NT2/D1 (cell line): Measurements from ENCODE around the gene EPHA4.

Source experiments
- DNase-seq: peaks from one replicate; pipeline ENCODE4 v3.0.0-alpha.2; 2011; ENCODE audit warnings: low read depth, low spot score
- H3K27me3 ChIP-seq: 2 replicates; pipeline ENCODE4 v1.6.0; 2011; ENCODE audit warnings: mild to moderate bottlenecking; ENCODE audit not compliant: insufficient read length, insufficient read depth
- H3K36me3 ChIP-seq: 2 replicates; pipeline ENCODE4 v1.6.1; 2011; ENCODE audit warnings: mild to moderate bottlenecking, low read length, mixed read lengths; ENCODE audit not compliant: insufficient read depth, insufficient read length
- H3K4me1 ChIP-seq: 2 replicates; pipeline ENCODE4 v1.5.1; 2011; ENCODE audit not compliant: insufficient read depth, insufficient read length
- H3K4me3 ChIP-seq: 2 replicates; pipeline ENCODE4 v1.5.1; 2011; ENCODE audit warnings: low read depth; ENCODE audit not compliant: insufficient read length
- H3K9ac ChIP-seq: 2 replicates; pipeline ENCODE4 v1.6.0; 2011; ENCODE audit warnings: low read depth; ENCODE audit not compliant: insufficient read length
- H3K9me3 ChIP-seq: 2 replicates; pipeline ENCODE4 v1.5.1; 2011; ENCODE audit warnings: mild to moderate bottlenecking, low read length; ENCODE audit not compliant: insufficient read depth
- SUZ12 ChIP-seq: IDR thresholded peaks from 2 replicates; pipeline ENCODE4 v1.6.1; 2011; ENCODE audit not compliant: insufficient read length, insufficient read depth; ENCODE audit errors: extremely low read depth
- YY1 ChIP-seq: IDR thresholded peaks from 2 replicates; pipeline ENCODE4 v1.6.1; 2011; ENCODE audit not compliant: insufficient read length, insufficient read depth
- ZNF274 ChIP-seq: IDR thresholded peaks from 2 replicates; pipeline ENCODE4 v1.6.1; 2011; ENCODE audit warnings: mild to moderate bottlenecking, low read depth, low read length

The EPHA4 gene

GRCh38 chr2:221535824-221536223 lies 36.3 kb downstream of the EPHA4 start:
- Histone ChIP-seq H3K9ac (no peak overlapping the region), H3K9me3 (no peaks in the 10 kb centered on the region), H3K4me3 (no peak overlapping the region), H3K36me3 (no peaks in the 10 kb centered on the region), H3K27me3 (no peaks in the 10 kb centered on the region), H3K4me1 (no peaks in the 10 kb centered on the region)
- TF ChIP-seq YY1: no peak
- TF ChIP-seq SUZ12: no peak
- TF ChIP-seq ZNF274: no peak
- no peak for DNase-seq

- TF ChIP-seq ZNF274: no peak
- no peak for TF ChIP-seq SUZ12
- no peak for TF ChIP-seq YY1
- Histone ChIP-seq H3K9ac (no peak overlapping the region), H3K4me1 (no peaks in the 10 kb centered on the region), H3K36me3 (no peaks in the 10 kb centered on the region), H3K9me3 (no peaks in the 10 kb centered on the region), H3K4me3 (no peak overlapping the region), H3K27me3 (no peaks in the 10 kb centered on the region)
- no peak for DNase-seq
Measured at GRCh38 chr2:221533299-221533698, 38.8 kb downstream of the EPHA4 start.

- DNase-seq: no peak
- Histone ChIP-seq H3K4me3 (no peak overlapping the region), H3K4me1 (no peaks in the 10 kb centered on the region), H3K9ac (no peak overlapping the region), H3K36me3 (no peaks in the 10 kb centered on the region), H3K27me3 (no peaks in the 10 kb centered on the region), H3K9me3 (no peaks in the 10 kb centered on the region)
- no peak for TF ChIP-seq SUZ12
Measured at GRCh38 chr2:221532641-221533040, 39.5 kb downstream of the EPHA4 start.

GRCh38 chr2:221530653-221531037 lies 41.5 kb downstream of the EPHA4 start:
- no peak for DNase-seq
- H3K27me3 ChIP-seq: no peaks in the 10 kb centered on the region
- no peak overlapping the region for H3K4me3 ChIP-seq
- no peaks in the 10 kb centered on the region for H3K36me3 ChIP-seq
- H3K4me1 ChIP-seq: no peaks in the 10 kb centered on the region
- TF ChIP-seq ZNF274 (no peak), YY1 (no peak), SUZ12 (no peak)
- H3K9me3 ChIP-seq: no peaks in the 10 kb centered on the region
- no peak overlapping the region for H3K9ac ChIP-seq

- Histone ChIP-seq H3K4me3 (no peak overlapping the region), H3K9ac (no peak overlapping the region), H3K36me3 (no peaks in the 10 kb centered on the region), H3K9me3 (no peaks in the 10 kb centered on the region), H3K27me3 (no peaks in the 10 kb centered on the region), H3K4me1 (no peaks in the 10 kb centered on the region)
- DNase-seq: no peak
- TF ChIP-seq YY1 (no peak), ZNF274 (no peak), SUZ12 (no peak)
Measured at GRCh38 chr2:221529943-221530652, 42.0 kb downstream of the EPHA4 start.

- Histone ChIP-seq H3K9ac (no peak overlapping the region), H3K27me3 (no peaks in the 10 kb centered on the region), H3K4me1 (no peaks in the 10 kb centered on the region), H3K4me3 (no peak overlapping the region), H3K36me3 (no peaks in the 10 kb centered on the region), H3K9me3 (no peaks in the 10 kb centered on the region)
- DNase-seq: no peak
- no peak for TF ChIP-seq ZNF274
- TF ChIP-seq YY1: no peak
- TF ChIP-seq SUZ12: no peak
Measured at GRCh38 chr2:221529177-221529942, 42.7 kb downstream of the EPHA4 start.

GRCh38 chr2:221527776-221528309 lies 44.3 kb downstream of the EPHA4 start:
- Histone ChIP-seq H3K4me1 (no peaks in the 10 kb centered on the region), H3K27me3 (no peaks in the 10 kb centered on the region), H3K9me3 (no peaks in the 10 kb centered on the region), H3K9ac (no peak overlapping the region), H3K4me3 (no peak overlapping the region), H3K36me3 (no peaks in the 10 kb centered on the region)
- TF ChIP-seq SUZ12 (no peak), ZNF274 (no peak), YY1 (no peak)
- DNase-seq: no peak

GRCh38 chr2:221524158-221524557 lies 47.9 kb downstream of the EPHA4 start:
- no peaks in the 10 kb centered on the region for H3K27me3 ChIP-seq
- H3K9ac ChIP-seq: no peak overlapping the region
- TF ChIP-seq SUZ12 (no peak), ZNF274 (no peak), YY1 (no peak)
- H3K9me3 ChIP-seq: no peaks in the 10 kb centered on the region
- H3K36me3 ChIP-seq: no peaks in the 10 kb centered on the region
- no peaks in the 10 kb centered on the region for H3K4me1 ChIP-seq
- no peak for DNase-seq
- H3K4me3 ChIP-seq: no peak overlapping the region
